MM.1S (cell line): ENCODE data around the gene NUDT1.

Source experiments
- DNase-seq: peaks from one replicate; pipeline ENCODE4 v3.0.0-alpha.2; 2015
- H2AFZ ChIP-seq: fragments of 300-600 bp; sonication (generic); 2 replicates; pipeline ENCODE4 v1.6.0; 2016; ENCODE audit warnings: antibody characterized with exemption, low read length
- H3F3A ChIP-seq: fragments of 300-600 bp; sonication (generic); 2 replicates; pipeline ENCODE4 v1.6.1; 2016; ENCODE audit warnings: mild to moderate bottlenecking, antibody characterized with exemption, low read length, moderate library complexity, mixed read lengths; ENCODE audit not compliant: insufficient read depth
- H3K27ac ChIP-seq: fragments of 300-600 bp; sonication (generic); 2 replicates; pipeline ENCODE4 v1.5.1; 2016; ENCODE audit warnings: mild to moderate bottlenecking, low read length
- H3K27me3 ChIP-seq: fragments of 300-600 bp; sonication (generic); replicated peaks from 2 replicates; pipeline ENCODE4 v1.6.0; 2016; ENCODE audit warnings: low read length; ENCODE audit not compliant: insufficient read depth
- H3K36me3 ChIP-seq: fragments of 300-600 bp; sonication (generic); replicated peaks from 2 replicates; pipeline ENCODE4 v1.6.1; 2016; ENCODE audit warnings: mild to moderate bottlenecking, low read length, mixed read lengths; ENCODE audit not compliant: insufficient read depth
- H3K4me1 ChIP-seq: fragments of 300-600 bp; sonication (generic); 2 replicates; pipeline ENCODE4 v1.6.1; 2016; ENCODE audit warnings: low read length, mixed read lengths
- H3K4me2 ChIP-seq: fragments of 300-600 bp; sonication (generic); 2 replicates; pipeline ENCODE4 v1.6.0; 2016; ENCODE audit warnings: low read depth, low read length
- H3K4me3 ChIP-seq: fragments of 300-600 bp; sonication (generic); 2 replicates; pipeline ENCODE4 v1.5.1; 2016; ENCODE audit warnings: low read length, mixed read lengths
- H3K79me2 ChIP-seq: fragments of 300-600 bp; sonication (generic); 2 replicates; pipeline ENCODE4 v1.6.1; 2016; ENCODE audit warnings: mixed run types, low read length, mixed read lengths
- H3K9ac ChIP-seq: fragments of 300-600 bp; sonication (generic); 2 replicates; pipeline ENCODE4 v1.6.1; 2016; ENCODE audit warnings: low read length, mixed read lengths
- H3K9me2 ChIP-seq: fragments of 300-600 bp; sonication (generic); replicated peaks from 2 replicates; pipeline ENCODE4 v1.6.1; 2016; ENCODE audit warnings: mild to moderate bottlenecking, low read length, mixed read lengths; ENCODE audit not compliant: insufficient read depth
- H3K9me3 ChIP-seq: fragments of 300-600 bp; sonication (generic); replicated peaks from 2 replicates; pipeline ENCODE4 v1.6.1; 2016; ENCODE audit warnings: mild to moderate bottlenecking, low read length, mixed read lengths; ENCODE audit not compliant: insufficient read depth
- H4K20me1 ChIP-seq: fragments of 300-600 bp; sonication (generic); 2 replicates; pipeline ENCODE4 v1.6.1; 2016; ENCODE audit warnings: mild to moderate bottlenecking, low read length, moderate library complexity, mixed read lengths; ENCODE audit not compliant: insufficient read depth
- CTCF ChIP-seq: fragments of 300-600 bp; sonication (generic); IDR thresholded peaks from 2 replicates; pipeline ENCODE4 v1.5.1; 2016; ENCODE audit warnings: antibody characterized with exemption, low read length, mixed read lengths
- EZH2 ChIP-seq: fragments of 300-600 bp; sonication (generic); optimal IDR thresholded peaks from 2 replicates; pipeline ENCODE3; 2017; ENCODE audit warnings: low read depth, mild to moderate bottlenecking, antibody characterized with exemption, low read length, mixed read lengths
- EZH2phosphoT487 ChIP-seq: fragments of 300-600 bp; sonication (generic); IDR thresholded peaks from 2 replicates; pipeline ENCODE4 v1.6.1; 2018; ENCODE audit warnings: antibody characterized with exemption, low read length

NUDT1 gene

GRCh38 chr7:2201686-2202360 lies 40.2 kb upstream of the NUDT1 start:
- Histone ChIP-seq H4K20me1 (no peaks in the 10 kb centered on the region), H3K9me3 (no peaks in the 10 kb centered on the region), H3K4me2 (no peak overlapping the region), H3K9ac (no peak overlapping the region), H3K79me2 (no peaks in the 10 kb centered on the region), H3K9me2 (no peaks in the 10 kb centered on the region), H3K27me3 (no peaks in the 10 kb centered on the region), H3K36me3 (no peaks in the 10 kb centered on the region), H3K27ac (no peak overlapping the region), H3K4me1 (no peaks in the 10 kb centered on the region), H2AFZ (no peak overlapping the region), H3F3A (no peaks in the 10 kb centered on the region), H3K4me3 (no peak overlapping the region)
- no peak for DNase-seq
- TF ChIP-seq CTCF = no peak
- TF ChIP-seq EZH2phosphoT487 = no peak

GRCh38 chr7:2202361-2202761 lies 39.7 kb upstream of the NUDT1 start:
- no peaks in the 10 kb centered on the region for H3K4me1 ChIP-seq
- H3F3A ChIP-seq = no peaks in the 10 kb centered on the region
- no peak overlapping the region for H3K27ac ChIP-seq

GRCh38 chr7:2202901-2203765 lies 38.9 kb upstream of the NUDT1 start:
- Histone ChIP-seq H3K27me3 (no peaks in the 10 kb centered on the region), H3K9ac (no peak overlapping the region), H3K4me2 (no peak overlapping the region), H3K79me2 (no peaks in the 10 kb centered on the region), H3F3A (no peaks in the 10 kb centered on the region), H4K20me1 (no peaks in the 10 kb centered on the region), H3K9me2 (no peaks in the 10 kb centered on the region), H3K4me1 (no peaks in the 10 kb centered on the region), H2AFZ (no peak overlapping the region), H3K4me3 (no peak overlapping the region), H3K27ac (no peak overlapping the region), H3K9me3 (no peaks in the 10 kb centered on the region), H3K36me3 (no peaks in the 10 kb centered on the region)
- TF ChIP-seq EZH2phosphoT487 = no peak
- no peak for TF ChIP-seq CTCF
- no peak for TF ChIP-seq EZH2
- DNase-seq = no peak

More at GRCh38 chr7:2202361-2202761, 39.7 kb upstream of the NUDT1 start:
- H3K4me2 ChIP-seq = no peak overlapping the region
- no peaks in the 10 kb centered on the region for H3K9me3 ChIP-seq
- H3K9me2 ChIP-seq = no peaks in the 10 kb centered on the region
- no peak for DNase-seq
- TF ChIP-seq EZH2phosphoT487 (no peak), EZH2 (no peak), CTCF (no peak)
- H2AFZ ChIP-seq = no peak overlapping the region
- H3K36me3 ChIP-seq = no peaks in the 10 kb centered on the region
- no peaks in the 10 kb centered on the region for H4K20me1 ChIP-seq
- H3K79me2 ChIP-seq = no peaks in the 10 kb centered on the region
- no peaks in the 10 kb centered on the region for H3K27me3 ChIP-seq
- H3K4me3 ChIP-seq = no peak overlapping the region
- no peak overlapping the region for H3K9ac ChIP-seq
